NCI-H2081 treated with DMSO at 0.1 percent for 48 hours (cell line): ENCODE data around the gene LRRC40.
"Not testable (repeated sequence)": the region's sequence is repeated elsewhere in the genome, so short reads cannot be mapped to it uniquely, and the experiment has no call there.

ENCODE experiments used
- DNase-seq: peaks from one replicate; lab custom pipeline; 2025; lab: John Stamatoyannopoulos, UW

LRRC40 gene

DNA sequence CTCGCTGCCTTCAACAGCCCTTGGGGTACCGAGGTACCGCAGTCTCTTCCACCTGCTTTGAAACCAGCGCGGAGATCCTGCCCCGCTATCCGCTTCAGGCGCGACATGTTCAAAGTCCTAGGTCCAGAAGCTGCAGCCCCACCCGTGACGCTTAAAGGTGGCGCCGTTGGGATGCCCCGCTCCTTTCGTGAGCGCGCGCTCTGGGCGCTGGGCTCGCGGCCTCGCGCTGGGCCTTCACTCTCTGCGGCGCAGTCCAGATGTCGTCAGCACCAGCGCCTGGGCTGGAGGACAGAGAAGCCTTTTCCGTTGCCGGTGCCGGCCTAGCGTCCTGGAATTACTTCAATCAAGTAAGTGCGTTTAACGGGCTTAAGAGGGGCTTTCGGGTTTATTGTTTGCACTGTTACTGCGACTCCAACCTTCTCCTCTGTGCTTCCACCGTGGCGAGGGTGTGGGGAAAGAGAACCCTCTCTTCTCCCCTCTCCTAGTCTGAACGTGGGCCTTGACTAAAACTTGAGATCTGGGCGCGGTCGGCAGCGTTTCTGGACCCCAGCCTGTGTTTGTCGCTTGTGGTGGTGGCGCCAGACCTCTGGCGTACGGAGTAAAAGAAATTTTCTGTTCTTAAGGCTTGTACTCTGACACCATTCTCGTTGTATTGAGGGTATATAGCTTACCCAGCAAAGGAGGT is at the start of gene LRRC40:
LRRC40 (minus strand) TSS at position 146 of the 685 bp plus-strand sequence; CDS start at position 107, 39 bp downstream.
- peak; percentile 58 for DNase-seq

DNA sequence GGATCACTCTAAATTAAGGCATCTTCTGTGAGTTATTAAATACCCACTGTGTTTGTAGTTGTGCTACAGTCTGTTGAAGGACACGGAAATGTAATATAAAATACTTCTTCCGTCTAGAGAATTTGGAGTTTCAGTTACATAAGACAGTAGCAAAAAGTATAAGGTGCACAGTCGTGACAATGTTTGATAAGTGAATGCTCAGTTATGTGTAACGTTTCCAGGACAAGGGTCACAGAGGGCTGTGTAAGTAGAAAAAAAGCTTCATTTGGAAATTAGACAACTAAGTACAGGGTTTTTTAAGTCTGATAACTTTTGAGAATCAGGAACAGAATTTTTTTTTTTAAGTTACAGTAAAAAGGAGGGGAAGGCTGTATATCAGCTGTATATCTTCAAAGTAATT is 43.4 kb upstream of the LRRC40 start:
- no peak for DNase-seq

DNA sequence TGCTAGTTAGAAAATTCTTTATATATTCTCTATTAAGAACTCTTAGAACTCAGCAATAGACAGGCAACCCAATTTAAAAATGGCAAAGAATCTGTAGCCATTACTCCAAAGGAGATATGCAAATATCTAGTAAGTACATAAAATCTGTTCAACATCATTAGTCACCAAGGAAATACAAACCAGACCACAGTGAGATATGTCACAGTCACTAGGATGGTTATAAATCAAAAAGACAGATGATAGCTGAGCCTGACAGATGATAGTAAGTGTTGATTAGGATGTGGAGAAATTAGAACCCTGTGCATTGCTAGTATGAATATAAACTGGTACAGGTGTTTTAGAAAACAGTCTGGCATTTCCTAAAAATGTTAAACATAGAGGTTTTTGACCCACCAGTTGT is 42.4 kb upstream of the LRRC40 start:
- no peak for DNase-seq

GRCh38 chr1:70247122-70247521 is 41.7 kb upstream of the LRRC40 start:
- DNase-seq, result no peak

- no peak for DNase-seq
These were observed 34.6 kb upstream of the LRRC40 start for GRCh38 chr1:70239940-70240339.

GRCh38 chr1:70234733-70235132 is 29.4 kb upstream of the LRRC40 start:
- DNase-seq, result no peak

- DNase-seq, result no peak
These were observed 26.1 kb upstream of the LRRC40 start for GRCh38 chr1:70231475-70231874.

- DNase-seq, result no peak
These were observed 23.3 kb upstream of the LRRC40 start for GRCh38 chr1:70228670-70229069.

DNA sequence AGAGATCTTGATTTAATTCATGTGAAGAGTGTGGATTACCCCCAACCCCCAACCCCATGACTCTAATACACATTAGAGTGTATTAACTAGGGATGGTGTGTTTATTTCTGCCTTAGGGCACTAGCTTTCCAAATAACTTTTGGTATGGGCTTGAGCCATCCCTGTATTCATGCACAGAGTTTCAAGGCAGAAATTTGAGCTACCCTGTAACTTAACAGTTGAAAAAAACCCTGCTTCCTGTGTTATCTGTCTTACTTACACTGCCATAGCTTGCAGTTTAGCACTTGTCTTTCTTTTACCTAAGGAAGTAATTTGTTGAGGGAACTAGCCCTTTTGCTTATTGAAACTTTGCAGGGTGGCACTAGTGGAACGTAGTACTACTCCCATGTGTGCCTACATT is 22.1 kb upstream of the LRRC40 start:
- no peak for DNase-seq

DNA sequence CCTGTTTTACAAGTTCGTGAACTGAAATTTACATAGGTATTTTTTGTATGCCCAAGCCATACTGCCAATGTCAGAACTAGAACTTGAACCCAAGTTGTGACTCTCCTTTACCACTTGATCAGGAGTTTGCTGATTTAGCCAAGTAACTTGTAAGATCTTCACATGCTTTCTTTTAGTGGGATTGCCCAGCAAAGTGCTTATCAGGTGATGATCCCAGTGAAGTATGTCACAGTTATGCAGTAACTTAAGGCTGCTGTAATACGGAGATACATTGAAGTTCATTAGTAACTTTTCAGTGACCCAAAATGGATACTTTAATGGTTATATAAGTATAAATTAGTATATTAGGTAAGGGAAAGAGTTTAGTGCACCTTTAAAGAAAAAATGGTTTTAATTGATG is 19.6 kb upstream of the LRRC40 start:
- no peak for DNase-seq

- DNase-seq, result no peak
These were observed 17.4 kb upstream of the LRRC40 start for GRCh38 chr1:70222716-70223235.

GRCh38 chr1:70221238-70222121 is 16.1 kb upstream of the LRRC40 start, which contains the start of gene SRSF11:
TSS of gene SRSF11 (plus strand) at chr1:70221380. CDS start at chr1:70221637, 257 bp downstream.
- peak; percentile 74 for DNase-seq

- no peak for DNase-seq
These were observed 15.3 kb upstream of the LRRC40 start for GRCh38 chr1:70220517-70221237.

DNA sequence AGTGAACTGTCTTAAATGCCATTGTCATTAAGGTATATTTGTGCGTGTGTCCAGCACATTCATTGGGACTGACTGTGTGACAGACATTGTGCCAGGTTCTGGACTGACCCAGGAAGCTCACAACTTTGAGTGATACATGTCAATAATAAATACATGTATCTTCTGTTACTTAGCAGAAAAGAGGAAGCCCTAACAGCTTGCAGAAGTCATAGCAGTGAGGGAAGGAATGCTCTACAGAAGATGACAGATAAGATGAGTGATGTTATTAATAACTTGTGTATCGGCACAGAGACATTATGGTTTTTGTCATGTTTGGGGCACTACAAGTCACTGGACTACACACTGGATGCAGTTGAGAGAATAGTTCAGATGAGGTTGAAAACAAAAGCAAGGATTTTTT is 14.6 kb upstream of the LRRC40 start:
- no peak for DNase-seq

DNA sequence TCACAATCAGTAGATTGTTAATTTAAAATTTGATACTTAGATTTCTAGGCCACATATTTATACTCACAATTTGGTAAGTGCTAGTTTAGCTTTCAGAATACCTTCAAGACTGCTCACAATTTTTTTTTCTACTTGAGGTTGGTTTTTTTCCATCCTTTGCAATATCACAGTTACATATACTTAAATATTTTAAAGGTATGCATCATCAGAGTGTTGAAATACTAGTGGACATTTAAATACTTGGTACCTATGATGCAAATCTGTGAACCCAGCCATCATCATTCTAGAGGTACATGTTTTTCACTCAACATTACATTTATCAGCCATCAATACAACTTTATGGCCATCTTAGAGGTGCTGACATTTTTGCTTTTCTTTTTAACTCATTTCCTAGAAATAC is 6.2 kb upstream of the LRRC40 start:
- DNase-seq, result no peak

- no peak for DNase-seq
These were observed 5.4 kb upstream of the LRRC40 start for GRCh38 chr1:70210820-70211219.

DNA sequence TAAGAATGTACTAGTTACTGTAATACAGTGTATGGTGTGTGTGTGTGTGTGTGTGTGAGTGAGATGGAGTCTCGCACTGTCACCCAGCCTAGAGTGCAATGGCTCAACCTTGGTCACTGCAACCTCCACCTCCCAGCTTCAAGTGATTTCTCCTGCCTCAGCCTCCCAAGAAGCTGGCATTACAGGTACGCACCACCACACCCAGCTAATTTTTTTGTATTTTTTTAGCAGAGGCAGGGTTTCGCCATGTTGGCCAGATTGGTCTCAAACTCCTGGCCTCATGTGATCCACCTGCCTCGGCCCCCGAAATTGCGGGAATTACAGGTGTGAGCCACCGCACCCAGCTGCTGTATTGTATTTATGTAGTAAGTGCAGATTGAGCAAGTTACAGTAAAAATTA is 2.9 kb upstream of the LRRC40 start:
- no peak for DNase-seq

DNA sequence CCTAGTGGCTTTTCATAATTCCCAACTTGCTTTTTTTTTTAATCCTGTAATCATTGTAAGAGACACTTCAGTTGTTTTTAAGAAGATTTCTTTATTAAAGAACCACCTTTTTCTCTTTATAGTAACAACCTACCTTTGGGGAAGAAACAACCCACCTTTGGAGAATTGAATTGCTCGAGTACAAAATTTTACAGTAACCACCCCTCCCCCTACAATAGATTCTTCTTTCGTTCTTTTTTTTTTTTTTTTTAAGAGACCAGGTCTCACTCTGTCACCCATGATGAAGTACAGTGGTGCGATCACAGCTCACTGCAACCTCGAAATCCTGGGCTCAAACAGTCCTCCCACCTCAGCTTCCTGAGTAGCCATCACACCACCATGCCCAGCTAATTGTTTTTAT is 2.1 kb upstream of the LRRC40 start:
- no peak for DNase-seq

DNA sequence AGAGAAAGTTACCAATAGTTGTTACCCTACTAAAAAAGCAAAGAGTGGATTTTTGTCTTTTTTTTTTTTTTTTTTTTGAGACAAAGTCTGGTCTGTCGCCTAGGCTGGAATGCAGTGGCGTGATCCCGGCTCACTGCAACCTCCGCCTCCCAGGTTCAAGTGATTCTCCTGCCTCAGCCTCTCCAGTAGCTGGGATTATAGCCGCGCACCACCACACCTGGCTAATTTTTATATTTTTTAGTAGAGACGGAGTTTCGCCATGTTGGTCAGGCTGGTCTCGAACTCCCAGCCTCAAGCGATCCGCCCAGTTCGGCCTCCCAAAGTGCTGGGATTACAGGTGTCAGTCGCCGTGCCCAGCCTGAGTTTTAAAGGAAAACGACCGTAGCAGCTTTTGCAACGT is 1.5 kb upstream of the LRRC40 start:
- not testable (repeated sequence) for DNase-seq

GRCh38 chr1:70205071-70205433 is 327 bp downstream of the LRRC40 start:
- no peak for DNase-seq

- no peak for DNase-seq
These were observed 779 bp downstream of the LRRC40 start for GRCh38 chr1:70204600-70204999.

GRCh38 chr1:70204139-70204538 is 1.2 kb downstream of the LRRC40 start:
- DNase-seq, result no peak
